ENCODE measurements around the gene LIM2.
"Not testable (repeated sequence)": the region's sequence is repeated elsewhere in the genome, so short reads cannot be mapped to it uniquely, and the experiment has no call there.

LIM2 gene

GRCh38 chr19:51387924-51388389, at the start of gene LIM2:
Gene LIM2, minus strand, starts transcription at chr19:51387974. Its CDS starts 531 bp downstream, at chr19:51387443.
- no peak for DNase-seq (ENCODE audit: low spot score)

DNA sequence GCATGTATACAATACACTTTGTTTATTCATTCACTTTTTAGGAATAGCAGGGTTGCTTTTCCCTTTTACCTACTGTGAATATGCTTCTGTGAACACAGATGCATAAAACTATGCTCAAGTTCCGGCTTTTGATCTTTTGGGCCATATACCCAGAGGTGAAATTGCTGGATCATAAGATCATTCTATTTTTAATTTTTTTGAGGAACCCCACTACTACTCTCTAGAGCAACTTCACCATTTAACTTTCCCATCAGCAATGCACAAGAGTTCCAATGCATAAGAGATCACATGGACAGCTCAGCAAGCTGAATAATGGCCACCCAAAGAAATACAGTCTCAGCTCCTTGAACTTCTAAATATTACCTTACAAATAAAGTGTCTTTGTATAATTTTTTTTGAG, 46.7 kb upstream of the LIM2 start:
- no peak for DNase-seq (ENCODE audit: low spot score)

DNA sequence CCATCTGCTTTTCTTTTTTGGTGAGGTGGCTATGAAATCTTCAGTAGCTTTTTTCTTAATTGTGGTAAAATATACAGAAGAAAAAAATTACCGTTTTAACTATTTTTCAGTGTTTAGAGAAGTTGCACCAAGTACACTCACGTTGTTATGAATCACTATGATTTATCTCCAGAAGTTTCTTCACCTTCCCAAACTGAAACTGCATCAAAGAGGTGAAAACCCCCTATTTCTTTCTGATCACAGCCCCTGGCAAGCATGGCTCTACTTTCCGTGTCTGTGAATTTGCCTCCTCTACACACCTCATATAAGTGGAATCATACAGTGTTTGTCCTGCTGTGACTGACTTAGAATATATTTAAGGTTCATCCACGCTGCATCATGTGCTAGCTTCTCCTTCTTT, 45.3 kb upstream of the LIM2 start:
- DNase-seq (ENCODE audit: low spot score): no peak

GRCh38 chr19:51431124-51431523, 43.4 kb upstream of the LIM2 start:
- no peak for DNase-seq (ENCODE audit: low spot score)

DNA sequence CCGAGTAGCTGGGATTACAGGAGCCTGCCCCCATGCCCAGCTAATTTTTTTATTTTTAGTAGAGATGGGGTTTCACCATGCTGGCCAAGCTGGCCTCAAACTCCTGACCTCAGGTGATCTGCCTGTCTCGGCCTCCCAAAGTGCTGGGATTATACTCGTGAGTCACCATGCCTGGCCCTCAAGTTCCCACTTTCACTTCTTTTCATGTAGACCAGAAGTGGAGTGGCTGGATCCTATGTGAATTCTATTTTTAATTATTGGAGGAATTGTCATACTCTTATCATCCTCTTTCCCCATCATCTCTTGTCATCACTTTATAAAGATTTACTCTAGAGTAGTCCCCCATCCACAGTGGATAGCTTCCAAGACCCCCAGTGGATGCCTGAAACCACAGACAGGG, 42.4 kb upstream of the LIM2 start:
- DNase-seq (ENCODE audit: low spot score): no peak

GRCh38 chr19:51427201-51427600, 39.4 kb upstream of the LIM2 start:
- no peak for DNase-seq (ENCODE audit: low spot score)

DNA sequence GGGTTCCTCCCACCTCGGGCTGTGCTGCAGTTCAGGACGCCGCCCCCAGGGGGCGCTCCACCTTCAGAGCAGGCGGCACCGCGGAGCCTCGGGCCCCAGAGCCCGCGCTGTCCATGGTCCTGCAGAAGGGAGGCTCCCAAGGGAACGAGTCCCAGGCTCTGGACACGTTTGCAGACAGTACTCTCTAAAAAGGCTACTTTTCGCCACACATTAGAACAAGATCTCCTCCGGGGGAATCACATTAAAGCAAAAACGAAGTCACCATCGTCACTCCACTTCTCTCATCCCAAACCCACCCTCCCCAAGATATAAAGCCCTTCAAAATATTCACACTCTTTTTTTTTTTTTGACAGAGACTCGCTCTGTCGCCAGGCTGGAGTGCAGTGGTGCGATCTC, 34.3 kb upstream of the LIM2 start:
- peak; percentile 91 for DNase-seq (ENCODE audit: low spot score)

DNA sequence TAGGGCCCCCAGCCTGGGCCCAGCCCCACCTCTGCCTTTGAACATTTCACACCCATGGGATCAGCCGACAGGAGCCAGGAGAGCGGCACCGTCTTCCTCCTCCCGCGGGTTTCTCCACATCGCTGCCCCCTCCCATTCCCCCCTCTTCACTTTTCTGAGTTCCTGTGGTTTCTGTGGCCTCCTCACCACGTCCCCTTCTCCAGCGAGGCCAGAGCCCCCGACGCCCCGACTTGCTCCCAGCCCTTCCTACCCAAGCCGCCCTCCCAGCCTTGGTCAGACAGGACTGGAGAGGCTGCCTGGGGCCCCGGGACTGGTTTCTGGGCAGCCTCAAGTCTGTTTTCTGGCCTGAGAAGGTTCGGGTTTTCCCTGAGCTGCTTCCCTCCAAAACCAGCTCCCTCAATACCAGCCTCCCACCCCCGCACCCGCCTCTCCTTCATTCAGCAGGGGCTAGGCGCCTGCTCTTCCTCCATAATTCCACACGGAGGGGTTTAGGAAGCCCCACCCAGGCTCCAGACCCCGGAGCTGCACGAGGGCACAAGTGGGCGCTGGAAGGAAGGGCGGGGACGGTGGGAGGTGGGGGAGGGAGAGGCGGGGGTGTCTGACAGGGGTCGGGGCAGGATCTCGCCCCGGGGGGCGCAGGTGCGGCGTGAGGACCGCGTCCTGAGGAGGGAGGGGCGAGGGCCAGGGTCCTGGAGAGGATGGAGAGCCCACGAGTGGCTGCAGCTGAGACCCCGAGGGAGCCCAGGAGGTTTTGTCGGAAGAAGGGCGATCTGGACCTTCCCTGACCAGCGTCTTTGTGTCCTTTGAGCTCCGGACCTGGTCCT, 33.7 kb upstream of the LIM2 start:
- DNase-seq (ENCODE audit: low spot score): peak; percentile 30

GRCh38 chr19:51420511-51420910, 32.7 kb upstream of the LIM2 start:
- DNase-seq (ENCODE audit: low spot score): not testable (repeated sequence)

- DNase-seq (ENCODE audit: low spot score): no peak
Observed at GRCh38 chr19:51418707-51419106, 30.9 kb upstream of the LIM2 start.

GRCh38 chr19:51417810-51418157, 30.0 kb upstream of the LIM2 start:
- DNase-seq (ENCODE audit: low spot score): no peak

DNA sequence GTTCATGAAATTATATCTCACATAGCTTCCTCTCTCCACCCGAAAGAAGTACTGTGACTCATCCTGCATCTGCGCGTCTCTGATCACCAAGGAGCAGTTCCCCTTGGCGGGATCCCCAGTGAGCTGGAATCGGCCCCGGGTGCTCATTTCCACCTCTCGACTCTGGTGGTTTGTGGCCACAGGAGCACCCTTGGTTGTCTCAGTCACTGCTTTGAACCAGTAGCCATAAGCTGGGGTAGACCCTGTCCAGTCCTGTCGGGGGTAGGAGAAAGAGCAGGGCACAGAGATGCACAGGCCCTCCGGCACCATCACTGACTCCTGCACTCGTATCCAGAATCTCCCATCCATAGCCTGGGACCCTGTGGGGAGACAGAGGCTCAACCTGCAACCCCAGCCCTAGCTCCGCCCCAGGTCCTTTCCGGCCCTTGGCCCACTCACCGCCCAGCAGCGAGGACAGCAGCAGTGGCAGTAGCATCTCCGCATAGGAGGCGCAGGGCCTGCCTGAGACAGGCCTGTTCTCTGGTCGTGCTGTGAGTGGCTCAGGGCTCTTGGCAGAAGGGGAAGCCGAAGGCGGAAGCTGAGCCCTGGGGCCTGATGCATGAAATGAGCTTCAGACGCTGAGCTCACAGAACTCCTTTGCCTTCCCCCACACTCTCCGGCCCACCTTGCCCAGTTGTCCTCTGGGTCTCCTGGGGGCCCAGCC, 29.5 kb upstream of the LIM2 start, which contains the start of gene SIGLEC10:
SIGLEC10 (minus strand) TSS at position 536 of the 703 bp plus-strand sequence; CDS start at position 475, 61 bp downstream.
- no peak for DNase-seq (ENCODE audit: low spot score)

DNA sequence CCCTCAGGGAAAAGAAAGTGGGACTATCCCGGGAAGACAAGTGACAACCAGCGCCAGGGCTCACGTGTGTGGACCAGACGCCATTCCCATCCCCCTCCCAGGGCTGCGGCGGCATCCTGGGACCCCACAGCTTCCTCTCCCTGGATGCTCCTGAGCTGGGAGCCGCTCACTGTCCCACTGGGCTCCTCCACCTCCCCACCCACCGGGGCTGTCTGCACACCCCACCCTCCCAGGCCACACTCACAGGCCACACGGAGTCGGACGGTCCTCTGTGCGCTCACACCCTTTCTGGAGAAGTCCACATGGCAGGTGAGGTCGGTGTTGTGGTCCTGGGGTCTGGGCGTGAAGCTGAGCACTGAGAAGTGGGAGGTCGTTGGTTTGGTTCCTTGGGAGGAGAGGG, 28.6 kb upstream of the LIM2 start:
- DNase-seq (ENCODE audit: low spot score): not testable (repeated sequence)

DNA sequence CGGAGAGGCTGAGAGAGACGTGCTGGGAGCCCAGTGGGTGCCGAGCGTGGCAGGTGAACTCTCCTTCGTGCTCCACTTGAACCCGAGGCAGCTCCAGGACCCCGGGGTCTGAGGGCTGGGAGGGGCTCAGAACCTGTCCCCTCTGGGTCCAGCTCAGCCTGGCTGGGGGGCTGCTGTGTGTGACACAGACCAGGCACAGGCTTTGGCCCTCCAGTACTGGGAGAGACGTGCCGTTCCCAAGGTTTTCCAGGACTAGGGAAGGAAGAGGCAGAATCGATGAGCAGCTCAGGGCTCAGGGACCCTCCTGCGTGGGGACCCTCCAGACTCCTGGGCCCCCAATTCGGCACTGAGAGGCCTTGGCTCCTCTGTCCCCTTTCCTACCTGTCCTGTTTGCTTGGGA, 27.4 kb upstream of the LIM2 start:
- no peak for DNase-seq (ENCODE audit: low spot score)

- no peak for DNase-seq (ENCODE audit: low spot score)
Observed at GRCh38 chr19:51410950-51411748, 23.4 kb upstream of the LIM2 start.

- DNase-seq (ENCODE audit: low spot score): peak; percentile 67
Observed at GRCh38 chr19:51407511-51408131, 19.8 kb upstream of the LIM2 start.

DNA sequence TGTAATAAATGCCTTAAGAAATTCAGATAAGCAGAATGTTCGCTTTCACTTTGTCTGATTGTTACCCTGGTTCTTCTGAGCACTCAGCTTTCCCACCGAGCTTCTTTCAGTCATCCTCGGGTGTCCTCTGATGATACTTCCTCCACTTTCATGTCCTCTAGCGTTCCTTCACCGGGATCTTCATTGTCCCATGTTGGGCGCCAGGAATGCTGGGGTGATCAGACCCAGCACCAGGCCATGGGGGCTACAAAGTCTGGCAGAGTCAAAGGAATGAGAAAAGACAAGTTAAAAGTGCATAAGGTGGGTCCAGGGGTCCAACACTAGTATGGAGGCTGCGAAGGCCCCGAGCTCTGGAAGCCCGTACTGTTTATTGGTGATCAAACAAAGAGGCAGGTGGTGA, 14.3 kb upstream of the LIM2 start:
- no peak for DNase-seq (ENCODE audit: low spot score)

DNA sequence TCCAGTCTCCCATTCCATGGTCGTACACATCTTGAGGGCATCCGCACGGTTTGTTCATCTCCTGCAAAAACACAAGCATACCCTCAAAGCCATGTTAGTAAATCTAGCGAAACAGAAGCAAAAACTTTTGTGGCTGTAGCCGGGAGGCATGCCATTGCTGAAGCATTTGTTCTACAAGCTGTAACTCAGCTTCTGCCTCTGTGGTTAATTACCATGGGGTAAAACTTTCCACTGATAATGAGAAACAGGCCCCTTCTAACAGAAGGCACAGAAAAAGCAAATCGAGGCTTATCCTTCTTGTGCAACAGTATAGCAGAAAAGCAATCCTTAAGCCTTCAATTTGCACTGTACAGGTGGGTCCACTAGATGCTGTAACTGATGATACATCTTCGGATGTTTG, 12.2 kb upstream of the LIM2 start:
- DNase-seq (ENCODE audit: low spot score): not testable (repeated sequence)

DNA sequence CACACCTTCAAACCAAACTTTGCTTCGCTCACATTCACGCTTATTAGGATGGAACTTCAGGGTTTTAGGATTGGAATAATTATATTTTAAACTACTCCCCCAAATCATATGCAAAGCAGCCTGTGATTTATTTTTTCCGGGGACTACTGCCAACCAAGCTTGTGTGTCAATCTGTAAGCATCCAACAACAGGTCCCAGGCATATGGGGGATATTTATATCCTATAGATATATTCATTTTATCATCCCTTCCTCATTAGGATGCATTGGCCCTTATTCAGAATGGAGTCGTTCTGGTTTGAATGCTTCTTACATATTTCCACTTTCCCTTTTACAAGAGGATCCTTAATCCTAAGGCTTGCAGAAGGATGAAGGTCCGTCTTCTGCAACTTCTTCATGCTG, 11.5 kb upstream of the LIM2 start:
- DNase-seq (ENCODE audit: low spot score): no peak

- DNase-seq (ENCODE audit: low spot score): no peak
Observed at GRCh38 chr19:51398096-51398704, 10.4 kb upstream of the LIM2 start.

DNA sequence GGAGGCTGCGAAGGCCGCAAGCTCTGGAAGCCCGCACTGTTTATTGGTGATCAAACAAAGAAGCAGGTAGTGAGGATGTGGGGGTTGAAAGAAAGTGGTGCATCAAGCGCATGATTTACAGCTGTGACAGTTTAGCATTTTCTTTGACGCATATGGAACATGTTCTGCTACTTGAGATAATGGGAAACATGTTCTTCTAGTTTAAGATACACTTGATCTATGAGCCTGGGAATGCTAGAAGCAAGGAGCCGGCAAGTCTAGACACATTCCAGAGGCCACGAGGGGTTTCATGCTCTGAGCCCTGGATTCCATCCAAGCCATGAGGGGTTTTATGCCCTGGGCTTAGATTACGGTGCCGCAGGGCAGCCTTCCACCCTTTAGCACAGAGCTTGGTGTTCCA, 9.7 kb upstream of the LIM2 start:
- not testable (repeated sequence) for DNase-seq (ENCODE audit: low spot score)

GRCh38 chr19:51396175-51396574, 8.4 kb upstream of the LIM2 start:
- no peak for DNase-seq (ENCODE audit: low spot score)
